HT1080 (cell line): ENCODE results near the gene HOTAIR. TPM values are rescaled to one million over a fixed set of nuclear protein-coding genes. Genes with fewer than 3 reads are reported as not detected.

Experiments used
- DNase-seq: peaks from one replicate; pipeline ENCODE4 v3.0.0-alpha.2; 2015; ENCODE audit warnings: low read depth
- small RNA-seq: library from RNA; depleted of rRNA; stranded (forward); fragments of <200 nt; gene quantifications from one replicate; pipeline ENCODE3, GENCODE V24; 2014
- total RNA-seq: library from RNA; depleted of rRNA; stranded (reverse); fragments of >200 nt; shearing (Covaris generic); gene quantifications from 2 replicates; pipeline ENCODE4 v1.2.3, GENCODE V29; 2014; rRNA removed

HOTAIR gene
- total RNA-seq, 1 experiment from 2014 or later = 0.88 TPM

DNA sequence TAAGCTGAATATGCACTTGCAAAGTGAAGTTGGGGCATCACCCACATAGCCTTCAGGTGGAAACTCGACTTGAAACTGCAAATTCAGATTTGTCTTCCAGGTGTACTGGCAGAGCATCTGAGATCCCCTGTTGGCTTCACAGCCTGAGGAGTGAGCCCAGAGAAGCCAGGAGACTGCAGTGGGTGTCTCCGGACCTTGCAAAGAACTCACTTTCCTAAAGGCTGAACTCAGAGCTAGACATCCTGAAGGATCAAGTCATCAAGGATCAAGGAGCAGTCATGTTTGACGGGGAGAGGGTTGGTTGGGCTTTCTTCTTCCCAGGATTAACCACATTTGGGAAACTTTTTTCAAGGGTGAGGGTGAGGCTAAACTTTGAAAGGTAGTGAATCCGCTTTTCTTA, 45.2 kb downstream of the HOTAIR start:
- DNase-seq = no peak

DNA sequence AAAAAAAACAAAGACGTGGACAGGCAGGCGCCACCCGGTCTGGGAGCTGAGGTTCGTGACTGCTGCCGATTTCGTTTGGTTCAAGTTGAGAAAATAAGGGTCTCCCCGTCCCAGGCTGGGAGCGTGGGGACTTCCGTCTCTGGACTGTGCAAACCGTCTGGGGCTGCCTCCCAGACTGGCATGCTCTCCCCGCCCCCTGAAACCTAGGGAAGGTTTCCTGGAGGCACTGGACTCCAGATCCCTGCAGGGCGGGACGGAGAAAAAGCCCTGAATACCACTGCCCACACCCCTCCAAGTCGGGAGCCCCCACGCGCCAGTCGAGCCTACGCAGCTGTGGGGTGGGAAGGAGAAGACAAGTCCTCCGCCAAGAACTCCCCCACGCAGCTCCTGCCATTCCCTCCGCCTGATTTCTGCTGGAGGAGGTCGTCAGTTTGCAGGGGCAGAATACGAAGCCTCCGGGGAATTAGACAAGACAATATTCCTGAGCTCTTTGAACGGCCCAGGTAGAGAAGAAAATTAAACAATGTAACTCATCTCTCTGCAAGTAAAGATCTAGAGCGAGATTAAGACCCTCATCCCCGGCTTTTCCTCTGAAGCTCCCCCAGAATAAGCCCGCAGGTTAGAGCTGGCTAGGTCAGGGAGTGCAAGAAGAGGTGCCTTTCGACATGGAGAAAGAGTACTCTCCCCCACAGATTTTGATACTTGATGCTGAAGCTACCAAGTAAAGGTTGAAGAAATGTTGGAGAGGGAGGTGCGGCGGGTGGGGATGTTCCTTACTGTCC, 46.5 kb downstream of the HOTAIR start:
- no peak for DNase-seq

DNA sequence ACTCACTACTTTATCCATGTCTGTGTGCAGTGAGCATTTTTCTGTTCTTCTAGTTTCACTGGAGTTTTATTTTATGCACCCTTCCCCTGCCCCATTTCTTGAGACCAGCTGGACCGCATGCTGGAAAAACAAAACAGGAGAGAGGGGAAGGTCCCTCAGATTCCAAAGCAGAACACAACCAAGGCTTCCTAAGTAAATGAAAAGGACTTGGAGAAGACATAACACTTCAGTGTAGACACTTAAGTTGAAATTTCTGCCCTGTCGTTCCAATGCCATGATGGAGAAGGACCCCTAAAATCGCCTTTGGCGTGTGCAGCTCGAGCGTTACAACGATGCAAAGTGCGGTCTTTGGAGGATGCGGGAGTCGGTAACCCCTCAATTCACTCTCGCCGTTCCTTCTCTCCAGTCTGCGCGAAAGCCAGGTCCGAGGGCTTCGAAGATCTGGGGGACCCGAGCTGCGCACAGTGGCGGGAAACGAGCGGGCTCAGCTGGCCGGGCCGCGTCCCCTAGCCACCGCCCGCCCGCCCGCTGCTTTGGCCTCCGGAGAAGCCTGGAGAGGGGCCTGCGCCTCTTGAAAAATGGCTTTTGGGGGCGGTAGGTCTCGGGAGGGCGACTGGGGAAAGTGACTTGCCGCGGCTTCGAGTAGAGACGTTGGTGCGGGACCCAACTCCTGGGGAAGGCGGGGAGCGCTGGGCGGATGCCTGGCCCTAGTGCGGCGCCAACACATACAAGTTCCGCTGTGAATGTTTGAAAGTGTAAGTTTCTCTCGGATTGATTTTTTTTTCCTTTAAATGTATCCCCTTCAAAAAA, 47.3 kb downstream of the HOTAIR start:
- DNase-seq = no peak

DNA sequence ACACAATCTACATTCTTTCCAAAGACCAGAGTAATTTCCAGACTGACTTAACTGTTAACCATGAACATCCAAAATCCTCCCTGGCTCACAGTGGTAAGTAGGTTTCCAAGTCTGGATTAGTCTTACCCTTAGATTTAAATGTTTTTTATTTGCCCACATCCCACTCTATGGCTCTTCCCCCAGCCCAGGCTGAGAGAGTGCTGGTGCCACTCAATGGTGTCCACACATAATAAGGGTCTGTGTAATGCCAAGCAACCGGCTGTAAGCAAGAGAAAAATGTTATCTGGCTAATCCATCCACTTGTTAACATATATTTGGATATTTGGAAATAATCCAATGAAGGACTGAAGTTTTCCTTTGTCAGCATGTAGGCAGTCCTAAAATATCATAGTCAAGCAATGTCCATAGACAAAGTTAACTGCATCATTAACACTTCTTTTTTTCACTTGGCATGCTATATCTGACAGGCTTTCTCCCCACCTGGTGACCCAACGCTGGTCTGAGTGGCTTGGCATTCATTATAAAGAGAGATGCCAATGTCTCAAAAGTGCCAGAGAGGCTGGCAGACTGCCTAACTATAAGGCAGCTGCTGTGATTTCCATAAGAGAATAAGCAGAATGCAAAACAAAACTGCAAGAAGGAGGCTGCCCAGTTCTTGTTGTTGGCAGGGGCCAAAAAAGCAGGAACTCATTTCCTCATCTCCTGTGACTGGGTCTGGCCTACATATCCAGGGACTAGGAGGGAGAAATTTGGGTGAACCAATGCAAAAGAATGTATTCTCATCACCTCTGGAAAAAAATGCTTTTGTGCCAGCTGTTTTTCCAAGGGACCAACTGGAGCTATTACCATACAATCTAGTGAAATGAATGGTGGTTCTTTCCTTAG, 50.0 kb downstream of the HOTAIR start:
- DNase-seq = no peak

DNA sequence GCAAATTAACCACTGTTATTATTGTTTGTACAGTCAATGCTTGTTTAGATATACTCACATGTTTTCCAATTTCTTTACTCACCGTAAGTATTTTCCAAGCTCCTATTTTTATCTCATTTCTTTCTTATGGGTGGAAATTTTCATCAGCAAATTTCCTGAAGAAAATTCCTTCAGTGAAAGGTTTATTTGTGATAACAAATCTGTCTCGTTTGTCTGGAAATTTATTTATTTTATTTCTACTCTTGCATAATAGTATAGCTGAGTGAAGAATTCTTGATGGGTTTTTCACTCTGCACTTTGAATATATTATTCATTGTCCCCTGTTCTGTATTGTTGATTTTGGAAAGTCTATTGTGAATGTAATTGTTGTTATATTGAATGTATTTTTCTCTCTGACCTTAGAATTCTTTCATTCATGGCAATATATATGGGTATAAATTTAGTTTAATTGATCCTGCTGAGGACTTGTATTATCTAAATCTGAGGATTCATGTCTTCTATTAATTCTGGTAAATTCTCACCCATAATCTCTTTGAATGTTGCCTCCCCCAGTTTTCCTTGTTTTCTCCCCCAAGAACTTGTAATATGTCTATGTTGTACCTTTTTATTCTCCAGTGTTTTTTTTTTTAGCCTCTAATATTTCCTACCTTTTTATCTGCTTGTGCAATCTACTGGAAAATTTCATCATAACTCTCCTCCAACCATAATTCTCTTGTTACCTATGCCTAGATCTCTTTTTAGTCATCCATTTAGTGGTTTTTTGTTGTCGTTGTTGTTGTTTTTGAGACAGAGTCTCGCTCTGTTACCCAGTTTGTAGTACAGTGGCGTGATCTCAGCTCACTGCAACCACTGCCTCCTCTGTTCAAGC, 57.7 kb downstream of the HOTAIR start:
- no peak for DNase-seq

Small RNA genes lying within 50 kb of the gene (small RNA-seq; reads per million reads assigned to genes)
- not detected for gene AC012531.3
- not detected for gene AC012531.4
- gene MIR196A2 = 5.2 reads per million, percentile 89 among the genes with 10 or more reads in this experiment
- gene RF01905 = not detected
- not detected for gene RF01906

Other genes with a start within 250 kb of the HOTAIR start
- 17.0 and 24.6 TPM in 2 replicates for gene CALCOCO1, start 247.5 kb downstream of the HOTAIR start, total RNA-seq
- not detected in 2 replicates for gene CISTR, start 223.0 kb downstream of the HOTAIR start, total RNA-seq
- 6.6 and 6.9 TPM in 2 replicates for gene HOXC13, start 36.1 kb downstream of the HOTAIR start, total RNA-seq
- not detected in 2 replicates for gene HOXC12, start 20.1 kb downstream of the HOTAIR start, total RNA-seq
- not detected in 2 replicates for gene HOXC11, start 1.8 kb downstream of the HOTAIR start, total RNA-seq
- gene HOXC10, start 10.2 kb upstream of the HOTAIR start, total RNA-seq = 2.7 and 3.8 TPM in 2 replicates
- gene HOXC9, start 25.2 kb upstream of the HOTAIR start, total RNA-seq = 9.7 and 12.2 TPM in 2 replicates
- gene HOXC8, start 34.0 kb upstream of the HOTAIR start, total RNA-seq = 1.9 and 2.9 TPM in 2 replicates
- gene HOXC6, start 53.5 kb upstream of the HOTAIR start, total RNA-seq = 1.3 and 2.0 TPM in 2 replicates
- 0.70 and 2.3 TPM in 2 replicates for gene HOXC5, start 58.1 kb upstream of the HOTAIR start, total RNA-seq
- gene HOXC4, start 78.9 kb upstream of the HOTAIR start, total RNA-seq = 1.8 and 1.9 TPM in 2 replicates
- 90.4 and 101 TPM in 2 replicates for gene SMUG1, start 214.0 kb upstream of the HOTAIR start, total RNA-seq